RCC 7860 (cell line): ENCODE measurements around the gene KIF23.
"Not testable (repeated sequence)": the region's sequence is repeated elsewhere in the genome, so short reads cannot be mapped to it uniquely, and the experiment has no call there.

Experiments
- DNase-seq: peaks from one replicate; pipeline ENCODE4 v3.0.0-alpha.2; 2015; ENCODE audit warnings: low spot score
- FAIRE-seq: peaks from 2 replicates; lab custom pipeline; 2012; peaks lifted over from hg19 to GRCh38; lab: Jason Lieb, UNC

Gene KIF23

DNA sequence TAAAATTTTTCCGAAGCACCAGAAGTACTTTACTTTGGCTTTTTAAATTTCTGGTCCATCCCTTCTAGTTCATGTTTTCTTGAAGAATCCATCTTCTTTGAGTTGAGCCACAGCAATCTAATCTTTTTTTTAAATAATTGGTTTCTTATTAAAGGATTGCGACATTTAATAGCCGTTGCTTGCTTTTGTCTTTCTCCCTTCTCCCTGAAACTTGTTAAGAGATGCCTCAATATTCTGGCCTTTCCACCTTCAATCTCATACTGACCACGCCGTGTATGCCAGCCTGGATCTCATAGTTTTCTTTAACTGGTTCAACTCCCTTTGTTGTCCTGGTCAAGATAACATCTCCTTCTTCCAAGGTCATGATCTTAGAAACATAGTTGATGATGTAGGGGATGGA, 20.1 kb downstream of the KIF23 start:
- no peak for DNase-seq
- no peak for FAIRE-seq

DNA sequence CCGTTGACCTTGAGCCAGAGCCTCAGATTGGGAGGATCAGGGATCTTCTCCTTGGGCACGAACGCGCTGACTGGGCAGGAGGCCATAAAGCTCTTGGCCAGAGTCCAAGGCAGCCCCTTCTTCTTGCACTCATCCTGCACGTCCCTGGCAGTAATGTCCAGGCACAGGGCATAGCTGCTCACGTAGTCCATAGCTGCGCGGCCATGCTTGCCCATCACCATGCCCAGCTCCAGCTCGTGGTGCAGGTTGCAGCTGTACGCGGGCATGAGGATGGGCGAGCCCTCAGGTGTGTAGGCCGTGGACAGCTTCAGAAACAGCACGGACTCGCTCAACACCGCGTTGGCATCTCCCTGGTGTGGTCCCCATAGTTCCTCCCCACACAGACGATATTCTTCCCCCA, 20.5 kb downstream of the KIF23 start:
- FAIRE-seq = no peak
- DNase-seq = no peak

DNA sequence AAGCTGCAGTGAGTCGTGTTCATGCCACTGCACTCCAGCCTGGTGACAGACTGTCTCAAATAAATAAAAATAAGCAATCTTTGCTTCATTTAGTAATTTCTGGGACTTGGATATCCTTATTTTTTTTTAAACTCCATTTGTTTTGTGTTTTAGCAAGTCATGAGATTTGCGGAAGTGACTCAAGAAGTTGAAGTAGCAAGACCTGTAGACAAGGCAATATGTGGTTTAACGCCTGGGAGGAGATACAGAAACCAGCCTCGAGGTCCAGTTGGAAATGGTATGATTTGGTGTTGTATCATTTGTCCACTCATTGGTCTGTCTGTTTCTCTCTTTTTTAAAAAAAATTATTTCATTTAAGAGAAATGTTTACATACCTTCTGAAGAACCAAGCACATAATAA, 21.8 kb downstream of the KIF23 start:
- FAIRE-seq = no peak

GRCh38 chr15:69436951-69437350, 22.8 kb downstream of the KIF23 start:
- no peak for DNase-seq
- no peak for FAIRE-seq

More for the DNA sequence above, 21.8 kb downstream of the KIF23 start:
- no peak for DNase-seq

DNA sequence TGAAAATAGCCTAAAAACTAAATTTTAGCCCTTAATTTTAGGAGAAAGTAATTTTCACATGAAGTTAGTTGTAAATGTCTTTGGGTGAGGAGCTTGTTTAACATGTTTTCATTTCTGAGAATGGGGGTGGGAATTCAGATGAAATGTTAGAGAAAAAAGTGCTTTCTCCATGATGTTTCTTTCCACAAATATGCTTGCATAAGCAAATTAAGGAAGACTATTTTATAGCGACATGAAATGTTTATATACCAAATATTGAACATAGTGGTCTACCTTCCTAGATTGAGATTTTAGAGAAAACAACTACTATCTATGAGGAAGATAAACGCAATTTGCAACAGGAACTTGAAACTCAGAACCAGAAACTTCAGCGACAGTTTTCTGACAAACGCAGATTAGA, 25.5 kb downstream of the KIF23 start:
- FAIRE-seq (no peak), DNase-seq (no peak)

DNA sequence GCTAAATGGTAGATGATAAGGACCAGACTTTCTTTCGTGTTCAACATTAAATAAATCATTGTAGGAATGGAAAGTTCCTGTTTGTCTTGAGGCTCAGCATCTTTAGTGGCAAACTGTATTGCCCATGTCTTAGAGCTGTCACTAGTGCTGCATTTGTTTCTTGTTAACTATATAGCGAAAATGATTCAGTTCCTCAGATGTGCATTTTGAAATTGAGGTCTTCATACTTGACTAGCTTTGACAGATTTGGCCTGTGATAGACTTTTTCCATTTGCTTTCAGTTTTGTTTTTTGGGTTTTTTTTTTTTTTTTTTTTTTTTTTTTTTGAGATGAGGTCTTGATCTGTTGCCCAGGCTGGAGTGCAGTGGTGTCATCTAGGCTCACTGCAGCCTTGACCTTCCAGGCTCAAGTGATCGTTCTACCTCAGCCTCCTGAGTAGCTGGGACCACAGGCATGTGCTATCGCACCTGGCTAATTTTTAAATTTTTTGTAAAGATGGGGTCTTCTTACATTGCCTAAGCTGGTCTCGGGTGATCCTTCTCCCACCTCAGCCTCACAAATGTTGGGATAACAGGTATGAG, 29.0 kb downstream of the KIF23 start:
- no peak for DNase-seq
- FAIRE-seq = no peak

DNA sequence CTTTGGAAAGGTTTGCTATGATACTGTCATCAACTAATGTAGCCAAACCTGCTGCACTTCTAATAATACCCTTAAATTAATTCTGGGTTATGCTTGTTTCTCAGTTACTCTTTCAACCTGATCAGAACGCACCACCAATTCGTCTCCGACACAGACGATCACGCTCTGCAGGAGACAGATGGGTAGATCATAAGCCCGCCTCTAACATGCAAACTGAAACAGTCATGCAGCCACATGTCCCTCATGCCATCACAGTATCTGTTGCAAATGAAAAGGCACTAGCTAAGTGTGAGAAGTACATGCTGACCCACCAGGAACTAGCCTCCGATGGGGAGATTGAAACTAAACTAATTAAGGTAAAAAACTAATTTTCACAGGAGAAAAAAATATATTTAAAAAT, 30.5 kb downstream of the KIF23 start:
- FAIRE-seq (no peak), DNase-seq (no peak)

DNA sequence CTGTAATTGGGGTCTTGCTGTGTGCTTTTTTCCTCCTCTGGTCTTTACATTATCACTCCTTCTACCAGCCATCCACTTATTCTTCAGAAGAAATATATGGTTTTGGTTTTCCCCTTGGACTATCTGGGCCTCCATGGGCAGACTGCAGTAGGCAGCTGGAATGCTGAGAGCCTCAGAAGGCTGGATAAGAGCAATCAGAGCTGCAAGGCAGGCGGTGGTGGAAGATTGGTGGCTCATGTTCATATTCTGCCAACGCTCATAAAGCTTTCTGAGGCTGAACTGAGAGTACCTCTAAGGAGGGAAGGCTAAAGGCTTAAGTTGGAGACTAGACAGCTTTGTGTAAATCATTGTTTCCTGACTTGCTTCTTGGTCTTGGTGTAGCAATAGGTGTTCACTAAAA, 32.8 kb downstream of the KIF23 start:
- FAIRE-seq = no peak
- no peak for DNase-seq

- FAIRE-seq = not testable (repeated sequence)
Observed at GRCh38 chr15:69450221-69450620, 36.1 kb downstream of the KIF23 start.

DNA sequence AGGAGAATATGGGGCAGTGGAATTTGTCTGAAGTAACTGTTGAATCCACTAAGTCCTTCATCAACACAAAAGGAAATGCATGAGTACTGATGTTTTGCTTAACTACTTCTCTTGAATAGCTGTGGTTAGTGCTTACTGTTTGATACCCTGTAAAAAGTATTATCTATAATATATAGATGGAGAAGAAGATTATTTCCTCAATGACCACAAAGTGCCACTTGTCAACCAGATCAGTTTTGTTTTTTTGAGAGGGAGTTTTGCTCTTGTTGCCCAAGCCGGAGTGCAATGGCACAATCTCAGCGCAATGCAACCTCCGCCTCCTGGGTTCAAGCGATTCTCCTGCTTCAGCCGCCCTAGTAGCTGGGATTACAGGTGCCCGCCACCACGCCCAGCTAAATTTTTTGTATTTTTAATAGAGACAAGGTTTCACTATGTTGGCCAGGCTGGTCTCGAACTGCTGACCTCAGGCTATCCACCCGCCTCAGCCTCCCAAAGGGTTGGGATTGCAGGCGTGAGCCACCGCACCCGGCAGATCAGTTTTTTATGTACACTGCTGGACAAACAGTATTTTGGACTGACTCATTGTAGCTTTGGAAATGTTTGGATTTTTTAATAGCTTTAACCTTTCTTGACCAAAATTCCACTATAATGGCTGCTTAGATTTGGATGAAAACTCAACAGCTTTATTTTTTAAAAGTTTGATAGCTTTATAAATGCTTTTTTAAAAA, 37.0 kb downstream of the KIF23 start:
- DNase-seq (no peak), FAIRE-seq (no peak)

More at GRCh38 chr15:69450221-69450620, 36.1 kb downstream of the KIF23 start:
- not testable (repeated sequence) for DNase-seq

- peak; percentile 34 for DNase-seq
- FAIRE-seq = no peak
Observed at GRCh38 chr15:69451951-69452691, 38.0 kb downstream of the KIF23 start.

- FAIRE-seq = peak; percentile 62
- peak; percentile 88 for DNase-seq
Observed at GRCh38 chr15:69452692-69453521, 38.8 kb downstream of the KIF23 start, which contains the start of gene RPLP1. Gene RPLP1 (plus strand): TSS chr15:69452818. CDS start chr15:69452949, 131 bp downstream.

DNA sequence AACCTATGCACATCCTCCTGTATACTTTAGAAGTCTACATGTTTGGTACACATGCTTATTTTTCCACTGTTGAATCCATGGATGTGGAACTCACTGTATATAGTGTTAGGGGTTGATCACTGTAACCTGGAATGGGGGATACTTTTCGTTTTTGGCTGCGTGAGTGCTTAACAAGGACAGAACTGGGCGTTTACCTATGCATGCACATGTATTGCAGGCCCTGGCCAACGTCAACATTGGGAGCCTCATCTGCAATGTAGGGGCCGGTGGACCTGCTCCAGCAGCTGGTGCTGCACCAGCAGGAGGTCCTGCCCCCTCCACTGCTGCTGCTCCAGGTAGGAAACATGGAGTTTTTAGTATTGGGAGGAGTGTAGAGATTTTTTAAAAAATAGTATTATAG, 40.8 kb downstream of the KIF23 start:
- no peak for FAIRE-seq
- DNase-seq = no peak

DNA sequence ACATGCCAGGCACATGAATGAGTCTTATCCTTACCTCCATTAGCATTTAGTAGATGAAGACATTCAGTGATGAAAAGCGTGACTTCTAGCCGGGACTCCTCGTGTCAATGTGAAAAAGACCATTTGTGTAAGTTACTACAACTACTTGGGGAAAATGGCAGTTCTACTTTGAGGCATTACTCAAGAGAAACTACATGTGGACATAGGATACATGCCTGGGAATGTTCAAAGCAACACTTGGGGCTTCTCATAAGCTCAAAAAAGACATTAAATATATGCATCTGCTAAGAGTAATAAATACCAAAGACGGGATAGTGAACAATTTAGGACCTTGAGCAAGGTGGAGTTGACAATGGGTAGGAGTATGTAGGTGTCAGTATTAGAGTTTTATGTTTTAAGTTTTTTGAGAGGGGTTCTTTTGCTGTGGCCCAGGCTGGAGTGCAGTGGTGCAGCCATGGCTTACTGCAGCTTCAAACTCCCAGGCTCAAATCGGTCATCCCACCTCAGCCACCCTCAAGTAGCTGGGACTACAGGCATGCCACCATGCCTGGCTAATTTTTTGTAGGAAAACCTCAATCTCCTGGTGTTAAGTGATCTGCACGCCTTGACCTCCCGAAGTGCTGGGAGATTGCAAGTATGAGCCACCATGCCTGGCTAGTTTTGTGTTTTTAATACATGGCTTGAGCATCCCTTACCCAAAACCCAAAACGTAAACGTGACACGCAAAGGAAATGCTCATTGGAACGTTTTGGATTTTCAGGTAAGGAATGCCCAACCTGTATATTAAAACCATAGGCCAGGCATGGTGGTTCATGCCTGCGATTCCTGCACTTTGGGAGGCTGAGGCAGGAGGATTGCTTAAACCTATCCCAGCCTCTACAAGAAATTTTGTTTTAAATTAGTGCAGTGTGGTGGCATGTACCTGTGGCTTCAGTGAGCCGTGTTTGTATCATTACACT, 42.3 kb downstream of the KIF23 start:
- no peak for FAIRE-seq
- DNase-seq = no peak

DNA sequence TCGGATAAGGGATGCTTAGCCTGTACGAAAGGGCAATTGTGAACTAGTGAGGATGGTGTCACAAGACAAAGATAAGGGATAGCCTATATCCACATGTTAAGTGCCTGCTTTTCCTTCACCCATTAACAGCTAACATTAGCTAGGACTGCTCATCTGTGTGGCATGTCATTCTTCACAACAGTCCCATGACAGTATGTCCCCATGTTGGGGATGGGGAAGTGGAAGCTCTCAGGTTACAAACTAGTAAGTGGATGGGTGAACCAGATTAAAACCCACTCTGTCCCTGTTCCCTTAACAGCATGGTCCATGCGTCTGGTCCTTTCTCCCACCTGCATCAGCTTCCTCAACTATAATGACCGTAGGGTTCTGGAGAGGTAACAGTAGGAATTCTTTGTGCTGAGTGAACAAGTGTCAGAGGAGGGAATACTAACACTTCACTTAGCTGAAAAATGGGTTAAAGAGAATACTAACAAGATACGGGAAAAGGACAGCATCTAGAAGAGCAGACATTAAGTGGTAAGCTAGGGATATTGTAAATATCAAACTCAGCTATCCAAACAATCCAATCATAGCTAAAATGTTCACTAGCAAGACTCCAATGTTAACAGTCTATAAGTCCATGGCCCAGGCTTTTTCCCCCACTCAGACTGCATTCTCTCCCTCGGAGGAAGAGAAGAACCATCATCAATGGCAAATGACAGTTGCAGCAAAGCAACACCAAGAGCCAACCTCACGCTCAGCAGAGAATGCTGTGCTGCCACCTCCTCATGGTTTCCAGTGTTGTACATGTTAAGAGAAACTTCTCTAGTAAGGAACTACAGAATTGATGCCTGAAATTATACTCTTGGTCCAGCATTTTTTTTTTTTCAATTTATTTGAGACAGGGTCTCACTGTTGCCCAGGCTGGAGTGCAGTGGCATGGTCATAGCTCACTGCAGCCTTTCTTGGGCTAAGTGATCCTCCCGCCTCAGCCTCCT, 43.4 kb downstream of the KIF23 start:
- DNase-seq (peak; percentile 27), FAIRE-seq (no peak)

- FAIRE-seq = no peak
- DNase-seq = no peak
Observed at GRCh38 chr15:69459066-69459465, 44.9 kb downstream of the KIF23 start.

DNA sequence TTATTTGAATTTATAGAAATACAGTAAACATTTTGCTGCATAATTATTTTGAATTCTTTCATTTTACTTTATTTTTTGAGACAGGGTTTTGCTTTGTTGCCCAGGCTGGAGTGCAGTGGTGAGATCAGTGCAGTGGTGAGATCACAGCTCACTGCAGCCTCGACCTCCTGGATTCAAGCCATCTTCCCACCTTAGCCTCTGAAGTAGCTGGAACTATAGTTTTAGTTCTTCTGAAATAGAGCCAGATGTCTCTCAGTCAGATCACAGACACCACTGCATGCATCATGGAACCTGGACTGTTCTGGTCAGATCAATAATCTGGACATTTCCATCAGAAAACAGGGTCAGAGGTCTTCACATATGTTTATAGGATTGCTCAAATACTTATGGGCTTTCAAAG, 46.3 kb downstream of the KIF23 start:
- DNase-seq (no peak), FAIRE-seq (no peak)

DNA sequence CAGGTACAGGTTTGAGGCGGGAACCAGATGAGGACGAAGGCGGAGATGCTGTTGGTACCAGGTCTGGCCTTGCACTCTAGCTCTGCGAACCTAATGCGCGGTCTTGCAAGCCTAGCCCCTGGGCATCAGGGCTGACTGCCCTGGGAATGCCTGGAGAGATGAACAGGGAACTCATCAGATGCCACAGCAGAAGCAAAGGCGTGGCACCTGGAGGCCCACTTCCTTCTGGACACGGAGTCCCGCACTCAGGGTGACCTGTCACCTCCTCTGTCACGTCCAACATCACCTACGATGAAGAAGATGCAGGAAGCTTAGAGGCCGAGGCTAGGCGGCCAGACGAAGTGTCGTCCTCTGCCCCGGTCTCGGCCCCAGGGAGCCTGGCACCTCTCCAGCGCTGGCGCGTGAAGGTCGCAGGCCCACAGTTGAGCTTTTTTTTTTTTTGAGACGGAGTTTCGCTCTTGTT, 47.9 kb downstream of the KIF23 start:
- DNase-seq = no peak
- FAIRE-seq = no peak
